Myocyte (in vitro differentiated cells): Measurements from ENCODE around the gene ASB1. TPM values are rescaled to one million over a fixed set of nuclear protein-coding genes. Genes with fewer than 3 reads are reported as not detected.
A peak's percentile ranks its signal among the peaks of the same experiment; 100 is the strongest.

ENCODE experiments used
- DNase-seq: peaks from one replicate; pipeline ENCODE4 v3.0.0-alpha.2; 2012; ENCODE audit warnings: low read depth
- total RNA-seq: library from RNA; depleted of rRNA; stranded (reverse); fragments of >200 nt; gene quantifications from 2 replicates; pipeline ENCODE4 v1.2.3, GENCODE V29; 2014

The ASB1 gene
- total RNA-seq, 1 donor from 2014 or later: 55.5 TPM

GRCh38 chr2:238464389-238464788 is 37.7 kb downstream of the ASB1 start:
- no peak for DNase-seq

GRCh38 chr2:238465487-238466242 is 38.9 kb downstream of the ASB1 start:
- DNase-seq: no peak

- no peak for DNase-seq
Measured at GRCh38 chr2:238466243-238466756, 39.6 kb downstream of the ASB1 start.

- no peak for DNase-seq
Measured at GRCh38 chr2:238467062-238467461, 40.3 kb downstream of the ASB1 start.

GRCh38 chr2:238467792-238468191 is 41.1 kb downstream of the ASB1 start:
- no peak for DNase-seq

- DNase-seq: no peak
Measured at GRCh38 chr2:238469155-238469554, 42.4 kb downstream of the ASB1 start.

- no peak for DNase-seq
Measured at GRCh38 chr2:238473014-238473413, 46.3 kb downstream of the ASB1 start.

GRCh38 chr2:238473523-238473922 is 46.8 kb downstream of the ASB1 start:
- no peak for DNase-seq

- DNase-seq: no peak
Measured at GRCh38 chr2:238475034-238475433, 48.3 kb downstream of the ASB1 start.

- DNase-seq: no peak
Measured at GRCh38 chr2:238475566-238475965, 48.8 kb downstream of the ASB1 start.

GRCh38 chr2:238476258-238476657 is 49.5 kb downstream of the ASB1 start:
- DNase-seq: no peak

GRCh38 chr2:238478216-238478615 is 51.5 kb downstream of the ASB1 start:
- no peak for DNase-seq

GRCh38 chr2:238479847-238480246 is 53.1 kb downstream of the ASB1 start:
- DNase-seq: no peak

GRCh38 chr2:238483021-238483420 is 56.3 kb downstream of the ASB1 start:
- DNase-seq: no peak

- peak; percentile 12 for DNase-seq
Measured at GRCh38 chr2:238483656-238484055, 56.9 kb downstream of the ASB1 start.

- no peak for DNase-seq
Measured at GRCh38 chr2:238484522-238485452, 58.1 kb downstream of the ASB1 start.

GRCh38 chr2:238486123-238486848 is 59.6 kb downstream of the ASB1 start:
- DNase-seq: no peak

GRCh38 chr2:238487134-238487533 is 60.4 kb downstream of the ASB1 start:
- DNase-seq: no peak

- no peak for DNase-seq
Measured at GRCh38 chr2:238487652-238488346, 61.1 kb downstream of the ASB1 start.

- no peak for DNase-seq
Measured at GRCh38 chr2:238488347-238488826, 61.7 kb downstream of the ASB1 start.

- no peak for DNase-seq
Measured at GRCh38 chr2:238489431-238489830, 62.7 kb downstream of the ASB1 start.
